A673 (cell line): Measurements from ENCODE around the gene SOX4.

Experiments used
- CTCF ChIP-seq: fragments of 300-800, 200-600 bp; sonication (generic); conservative IDR thresholded peaks from 2 replicates; pipeline ENCODE4 v1.5.1; 2017; ENCODE audit warnings: low read depth, mild to moderate bottlenecking, antibody characterized with exemption, low read length, moderate library complexity, mixed read lengths
- EZH2 ChIP-seq: fragments of 200-600 bp; sonication (generic); IDR thresholded peaks from 2 replicates; pipeline ENCODE4 v1.6.1; 2017; ENCODE audit warnings: borderline replicate concordance, low read depth, mild to moderate bottlenecking, mixed read lengths, antibody characterized with exemption, low read length; ENCODE audit not compliant: poor library complexity, severe bottlenecking

GRCh38 chr6:21586740-21587178 is 6.8 kb upstream of the SOX4 start:
- TF ChIP-seq EZH2 (no peak), CTCF (no peak)
